Thyroid gland (tissue), 4 donors: ENCODE results near the gene PARVB. TPM values are rescaled to one million over a fixed set of nuclear protein-coding genes. Genes with fewer than 3 reads are reported as not detected.

Experiments
- DNase-seq, 2 donors: peaks; one replicate each; pipeline ENCODE4 v3.0.0-alpha.2; 2019
- H3K27ac ChIP-seq, 3 donors: fragments of 200-600 bp; sonication (generic); 1 replicate in 2 of 3; 2 replicates in 1 of 3; pipeline ENCODE4 v1.5.1; 2016 to 2019; ENCODE audit warnings: mild to moderate bottlenecking in 1 of 3, moderate library complexity in 1 of 3
- H3K27me3 ChIP-seq: fragments of 200-600 bp; sonication (generic); one replicate; pipeline ENCODE4 v1.5.1; 2019
- H3K36me3 ChIP-seq, 2 donors: fragments of 200-600 bp; sonication (generic); one replicate each; pipeline ENCODE4 v1.5.1; 2016 to 2019
- H3K4me1 ChIP-seq, 2 donors: fragments of 200-600 bp; sonication (generic); one replicate each; pipeline ENCODE4 v1.5.1; 2017 to 2019
- H3K4me3 ChIP-seq, 3 donors: fragments of 200-600 bp; sonication (generic); replicated peaks in 1 of 3; 1 replicate in 2 of 3; 2 replicates in 1 of 3; pipeline ENCODE4 v1.5.1; 2016; ENCODE audit warnings: mild to moderate bottlenecking in 1 of 3
- H3K9me3 ChIP-seq: fragments of 200-600 bp; sonication (generic); one replicate; pipeline ENCODE4 v1.5.1; 2017
- POLR2A ChIP-seq, 2 donors: fragments of 450-650 bp; IDR thresholded peaks; one replicate each; pipeline ENCODE4 v1.6.1; 2017; ENCODE audit warnings: antibody characterized with exemption in 2 of 2, mild to moderate bottlenecking in 2 of 2, moderate library complexity in 1 of 2
- WGBS, 2 donors: methylation state at CpG; one replicate each; pipeline ENCODE4 v1.1.5; 2017; 5-methylcytosine and 5-hydroxymethylcytosine counted together
- intact Hi-C: fragments of 100-400 bp; cut with DNase I; formaldehyde crosslinking; loops from one replicate; pipeline ENCODE4 v1.15.1; 2023
- total RNA-seq, 4 donors: library from RNA; depleted of rRNA; stranded (reverse); fragments of >200 nt; gene quantifications; one replicate each; pipeline ENCODE4 v1.2.3, GENCODE V29; 2016
- TF ChIP-seq, protein P1 (sequence below), 6 experiments: fragments of 200-600 bp in 3 of 6; fragments of 450-650 bp in 3 of 6; sonication (generic) in 3 of 6; IDR thresholded peaks; one replicate each; pipeline ENCODE4 v1.5.1; 2016 to 2019; ENCODE audit warnings: antibody characterized with exemption in 6 of 6, mild to moderate bottlenecking in 2 of 6, inconsistent platforms in 1 of 6, moderate library complexity in 1 of 6

Gene PARVB
- total RNA-seq, 4 donors from 2014 or later: 6.7 to 34.9 (median 11.0) TPM

DNA sequence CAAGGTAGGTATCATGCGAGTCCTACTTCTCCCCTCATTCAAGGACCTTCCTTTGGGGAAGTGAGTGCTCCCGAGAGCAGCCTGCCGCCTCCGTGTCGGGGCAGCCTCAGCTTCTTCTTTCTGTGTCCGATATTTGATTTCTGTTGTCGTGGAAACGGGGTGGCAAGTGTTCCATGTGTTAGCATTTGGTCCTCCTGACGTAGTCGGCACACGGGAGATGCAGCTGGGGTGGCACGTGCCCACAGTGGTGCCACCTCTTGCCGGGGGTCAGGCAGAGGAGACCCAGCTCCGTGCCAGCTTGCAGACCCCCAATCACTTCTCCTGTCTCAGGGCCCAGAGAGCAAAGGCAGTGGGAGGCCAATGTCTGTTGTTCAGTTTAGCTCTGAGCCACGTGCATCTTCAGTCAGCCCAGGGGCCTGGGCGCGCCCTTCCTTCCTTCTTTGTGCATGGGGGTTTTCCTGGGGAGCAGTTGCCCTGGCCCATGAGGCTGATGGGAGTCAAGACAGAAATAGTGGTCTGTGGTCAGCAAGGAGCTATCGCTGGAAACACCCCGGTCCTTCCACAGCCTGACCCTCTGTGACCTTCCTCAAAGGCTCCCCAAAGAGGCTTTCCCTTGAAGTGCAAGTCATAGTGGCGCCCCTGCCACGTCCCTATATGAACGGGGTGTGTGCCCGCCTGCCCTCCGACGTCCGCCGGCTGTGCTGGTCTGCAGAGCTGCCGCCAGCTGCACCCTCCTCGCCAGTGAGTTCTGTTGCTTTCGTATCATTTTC lies 44.5 kb downstream of the PARVB start:
- intact Hi-C loops: no loop called here
- Histone ChIP-seq H3K4me1 (peaks cover 0 to 11% of the 10 kb centered on the region in 2 donors), H3K27ac (no peak overlapping the region), H3K27me3 (no peaks in the 10 kb centered on the region), H3K9me3 (no peaks in the 10 kb centered on the region), H3K4me3 (no peak overlapping the region), H3K36me3 (no peaks in the 10 kb centered on the region)
- TF ChIP-seq, protein P1, sequence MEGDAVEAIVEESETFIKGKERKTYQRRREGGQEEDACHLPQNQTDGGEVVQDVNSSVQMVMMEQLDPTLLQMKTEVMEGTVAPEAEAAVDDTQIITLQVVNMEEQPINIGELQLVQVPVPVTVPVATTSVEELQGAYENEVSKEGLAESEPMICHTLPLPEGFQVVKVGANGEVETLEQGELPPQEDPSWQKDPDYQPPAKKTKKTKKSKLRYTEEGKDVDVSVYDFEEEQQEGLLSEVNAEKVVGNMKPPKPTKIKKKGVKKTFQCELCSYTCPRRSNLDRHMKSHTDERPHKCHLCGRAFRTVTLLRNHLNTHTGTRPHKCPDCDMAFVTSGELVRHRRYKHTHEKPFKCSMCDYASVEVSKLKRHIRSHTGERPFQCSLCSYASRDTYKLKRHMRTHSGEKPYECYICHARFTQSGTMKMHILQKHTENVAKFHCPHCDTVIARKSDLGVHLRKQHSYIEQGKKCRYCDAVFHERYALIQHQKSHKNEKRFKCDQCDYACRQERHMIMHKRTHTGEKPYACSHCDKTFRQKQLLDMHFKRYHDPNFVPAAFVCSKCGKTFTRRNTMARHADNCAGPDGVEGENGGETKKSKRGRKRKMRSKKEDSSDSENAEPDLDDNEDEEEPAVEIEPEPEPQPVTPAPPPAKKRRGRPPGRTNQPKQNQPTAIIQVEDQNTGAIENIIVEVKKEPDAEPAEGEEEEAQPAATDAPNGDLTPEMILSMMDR (IDR thresholded peaks at IDR 0.05): no peak
- TF ChIP-seq POLR2A (IDR thresholded peaks at IDR 0.05): no peak
- DNase-seq: no peak
- 81 to 86% methylated on average over 23 to 27 of the region's 30 CpGs for WGBS, 2 donors

DNA sequence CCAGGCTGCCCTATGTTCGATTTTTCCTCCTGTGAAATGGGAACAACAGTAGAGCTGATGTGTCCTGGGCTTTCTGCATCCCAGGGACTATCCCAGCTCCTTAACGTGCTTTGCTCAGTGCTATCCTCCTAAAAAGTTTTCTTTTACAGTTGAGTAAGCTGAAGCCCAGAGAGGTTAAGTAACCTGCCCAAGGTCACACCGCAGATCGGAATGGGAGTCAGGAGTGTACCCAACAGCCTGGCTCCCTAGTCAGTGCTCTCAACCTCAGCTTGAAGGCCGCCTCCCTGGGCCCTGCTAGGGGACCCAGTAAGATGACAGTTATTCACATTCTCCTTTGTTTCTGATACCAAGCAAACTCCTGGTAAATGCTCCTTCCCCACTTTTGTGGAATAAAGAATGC lies 45.9 kb downstream of the PARVB start:
- no peak overlapping the region for H3K4me3 ChIP-seq
- no peaks in the 10 kb centered on the region for H3K36me3 ChIP-seq
- no peaks in the 10 kb centered on the region for H3K9me3 ChIP-seq
- H3K4me1 ChIP-seq: peaks cover 0 to 11% of the 10 kb centered on the region in 2 donors
- intact Hi-C loops: no loop called here
- no peak for DNase-seq
- WGBS, 2 donors: 98 to 100% methylated on average over 5 of the region's 5 CpGs
- H3K27me3 ChIP-seq: no peaks in the 10 kb centered on the region
- H3K27ac ChIP-seq: no peak overlapping the region
- TF ChIP-seq, protein P1 (IDR thresholded peaks at IDR 0.05): no peak
- TF ChIP-seq POLR2A (IDR thresholded peaks at IDR 0.05): no peak

GRCh38 chr22:44071781-44072326 lies 47.8 kb downstream of the PARVB start:
- H3K27ac ChIP-seq: no peak overlapping the region
- no peak for DNase-seq
- H3K27me3 ChIP-seq: no peaks in the 10 kb centered on the region
- TF ChIP-seq, protein P1 (IDR thresholded peaks at IDR 0.05): no peak
- no peak for TF ChIP-seq POLR2A (IDR thresholded peaks at IDR 0.05)
- 86 to 92% methylated on average over 14 of the region's 14 CpGs for WGBS, 2 donors
- H3K36me3 ChIP-seq: no peaks in the 10 kb centered on the region
- intact Hi-C loops: no loop called here
- no peak overlapping the region for H3K4me3 ChIP-seq
- H3K4me1 ChIP-seq: peaks cover 0 to 11% of the 10 kb centered on the region in 2 donors
- no peaks in the 10 kb centered on the region for H3K9me3 ChIP-seq

DNA sequence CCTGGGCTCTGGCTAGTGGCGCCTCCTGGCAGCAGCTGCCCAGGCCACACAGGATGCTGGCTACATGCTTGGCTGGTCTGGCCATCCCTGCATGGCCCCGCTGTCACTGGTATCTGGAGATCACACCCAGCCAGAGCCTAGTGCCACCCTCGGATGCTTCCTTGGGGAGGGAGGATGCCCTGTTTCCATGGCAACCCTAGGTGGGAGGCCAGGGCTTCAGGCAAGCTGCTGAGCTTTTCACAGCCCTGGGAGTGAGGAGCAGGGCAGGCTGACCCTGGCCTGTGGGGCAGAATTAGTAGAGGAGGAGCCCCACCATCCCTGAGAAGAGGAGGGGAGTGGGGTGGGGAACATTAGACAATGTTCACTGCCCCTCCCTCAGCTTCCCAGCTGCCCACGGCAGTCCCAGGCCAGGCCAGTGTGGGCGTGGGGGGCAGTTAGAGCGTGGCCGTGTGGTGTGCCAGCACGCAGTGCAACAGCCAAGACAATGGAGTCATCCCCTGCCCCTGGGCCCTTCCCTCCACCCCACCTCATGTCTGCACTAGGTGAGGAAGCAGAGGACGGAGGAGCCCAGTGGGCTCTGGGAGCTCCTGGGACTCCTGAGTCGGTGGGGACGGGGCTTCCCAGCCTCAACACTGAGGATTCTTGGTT lies 50.4 kb downstream of the PARVB start:
- Histone ChIP-seq H3K27ac (no peak overlapping the region), H3K36me3 (no peaks in the 10 kb centered on the region), H3K4me1 (no peaks in the 10 kb centered on the region), H3K9me3 (no peaks in the 10 kb centered on the region), H3K4me3 (no peak overlapping the region), H3K27me3 (no peaks in the 10 kb centered on the region)
- 90 to 91% methylated on average over 5 to 9 of the region's 11 CpGs for WGBS, 2 donors
- intact Hi-C loops: no loop called here
- DNase-seq: no peak
- TF ChIP-seq, protein P1 (IDR thresholded peaks at IDR 0.05): no peak
- TF ChIP-seq POLR2A (IDR thresholded peaks at IDR 0.05): no peak

DNA sequence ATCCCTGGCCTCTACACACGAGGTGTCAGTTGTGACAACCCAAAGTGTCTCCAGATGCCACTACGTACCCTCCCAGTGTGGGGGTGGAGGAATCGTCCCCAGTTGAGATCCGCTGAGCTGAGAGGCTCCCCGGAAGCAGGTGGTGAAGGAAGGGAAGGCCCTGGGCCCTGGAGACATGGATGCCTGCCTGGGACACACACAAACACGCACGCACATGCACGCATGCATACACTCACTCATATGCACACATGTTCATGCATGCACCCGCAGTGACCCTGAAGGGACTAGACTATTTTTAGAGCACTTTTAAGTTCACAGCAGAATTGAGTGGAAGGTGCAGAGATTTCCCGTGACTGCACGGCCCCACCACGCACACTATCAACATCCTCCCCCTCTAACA lies 50.9 kb downstream of the PARVB start:
- Histone ChIP-seq H3K4me3 (no peak overlapping the region), H3K4me1 (no peaks in the 10 kb centered on the region), H3K9me3 (no peaks in the 10 kb centered on the region), H3K27ac (no peak overlapping the region), H3K36me3 (no peaks in the 10 kb centered on the region), H3K27me3 (no peaks in the 10 kb centered on the region)
- intact Hi-C loops: no loop called here
- no peak for DNase-seq
- TF ChIP-seq, protein P1 (IDR thresholded peaks at IDR 0.05): no peak
- TF ChIP-seq POLR2A (IDR thresholded peaks at IDR 0.05): no peak
- 93 to 98% methylated on average over 11 to 12 of the region's 12 CpGs for WGBS, 2 donors
